Left forelimb (tissue), 1 donor: Measurements from ENCODE around the gene CLCN2.

Experiments
- DNase-seq: peaks from one replicate; pipeline ENCODE4 v3.0.0-alpha.2; 2018; ENCODE audit warnings: low spot score

Gene CLCN2

DNA sequence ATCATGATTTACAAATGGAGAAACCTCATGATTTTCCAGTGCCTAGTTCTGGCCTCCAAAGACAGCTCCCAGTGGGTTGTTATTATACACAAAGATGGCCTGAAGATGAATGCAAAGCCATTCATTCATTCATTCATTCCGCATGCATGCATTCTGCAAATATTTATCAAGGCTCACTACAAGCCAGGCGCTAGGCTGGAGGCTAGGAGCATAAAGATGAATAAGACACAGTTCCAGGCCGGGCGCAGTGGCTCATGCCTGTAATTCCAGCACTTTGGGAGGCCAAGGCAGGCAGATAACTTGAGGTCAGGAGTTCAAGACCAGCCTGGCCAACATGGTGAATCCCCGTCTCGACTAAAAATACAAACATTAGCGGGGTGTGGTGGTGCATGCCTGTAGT is 64.8 kb downstream of the CLCN2 start:
- no peak for DNase-seq
